GM18909 (cell line): Measurements from ENCODE around the gene GLE1.
A peak's percentile ranks its signal among the peaks of the same experiment; 100 is the strongest.
"Not testable (repeated sequence)": the region's sequence is repeated elsewhere in the genome, so short reads cannot be mapped to it uniquely, and the experiment has no call there.

Experiments
- ATAC-seq: cut with Tn5 transposase; IDR thresholded peaks from one replicate; pipeline ENCODE4 v1.9.1; 2021; ENCODE audit warnings: mild to moderate bottlenecking; ENCODE audit not compliant: unreplicated experiment, poor library complexity

The GLE1 gene

GRCh38 chr9:128550770-128551656 lies 46.5 kb downstream of the GLE1 start:
- ATAC-seq: no peak

GRCh38 chr9:128551657-128552152 lies 47.2 kb downstream of the GLE1 start:
- ATAC-seq: no peak

DNA sequence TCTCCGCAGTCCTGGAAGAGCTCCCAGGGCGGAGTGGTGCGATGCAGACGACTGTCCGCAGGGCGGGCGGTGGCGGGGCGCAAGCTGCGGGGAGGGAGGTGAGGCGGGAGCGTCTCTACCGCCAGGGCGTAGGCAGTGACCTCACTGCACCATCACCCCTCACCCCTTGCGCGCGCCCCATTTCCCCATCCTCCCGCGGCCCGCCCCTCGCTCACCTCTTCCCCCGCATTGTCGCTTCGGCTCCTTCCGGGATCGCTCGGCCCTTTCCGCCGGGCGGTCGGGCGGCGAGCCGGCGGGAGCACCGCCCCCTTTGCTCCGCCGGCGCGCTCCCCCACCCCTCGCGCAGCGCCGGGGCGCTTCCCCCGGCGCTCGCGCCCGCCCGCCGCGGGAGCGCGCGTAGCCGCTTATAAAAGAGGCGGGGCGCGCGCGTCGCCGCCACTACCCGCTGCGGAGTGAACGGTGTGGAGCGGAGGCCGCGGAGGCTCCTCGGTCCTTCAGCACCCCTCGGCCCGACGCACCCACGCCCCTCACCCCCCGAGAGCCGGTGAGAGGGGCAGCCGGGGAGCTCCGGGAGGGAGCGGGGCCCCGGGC lies 47.7 kb downstream of the GLE1 start, which contains the start of gene SPTAN1:
Gene SPTAN1, plus strand, starts transcription at position 435 of the 591 bp plus-strand sequence. CDS start 14,154 bp downstream, outside the sequence.
- ATAC-seq: peak; percentile 82

DNA sequence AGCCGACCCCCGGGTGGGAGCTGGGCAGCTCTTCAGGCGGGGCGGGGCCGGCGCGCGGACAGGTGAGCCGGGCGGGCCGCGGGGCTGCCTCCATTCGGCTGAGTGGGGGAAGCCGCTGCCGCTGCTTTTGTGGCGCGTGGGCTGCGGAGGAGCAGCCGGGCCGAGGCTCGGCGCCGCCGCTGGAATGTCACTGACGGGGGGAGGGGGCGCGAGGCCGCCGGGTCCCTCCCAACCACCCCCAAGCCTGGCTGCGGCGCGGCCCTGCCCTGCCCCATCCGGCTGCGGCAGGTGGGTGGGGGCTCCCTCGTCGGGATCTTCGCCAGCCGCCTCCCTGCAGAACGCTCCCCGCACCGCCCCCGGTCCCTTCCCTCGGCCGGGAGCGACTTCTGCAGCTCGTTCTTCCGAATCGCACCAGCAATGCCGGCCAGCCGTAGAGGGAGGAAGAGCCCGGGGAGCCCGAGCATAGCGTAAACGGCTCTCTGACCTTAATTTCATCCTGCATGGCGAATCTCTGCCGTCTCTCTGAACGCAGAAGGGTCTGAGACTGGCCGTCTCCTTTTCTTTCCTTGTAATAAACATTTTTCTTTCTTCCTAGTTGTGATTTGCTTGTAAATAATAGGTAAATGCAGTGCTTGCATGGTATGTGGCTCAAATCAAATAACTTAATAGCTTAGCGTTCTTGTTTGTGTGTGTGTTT lies 48.4 kb downstream of the GLE1 start:
- peak; percentile 36 for ATAC-seq

- no peak for ATAC-seq
Measured at GRCh38 chr9:128553728-128554127, 49.2 kb downstream of the GLE1 start.

DNA sequence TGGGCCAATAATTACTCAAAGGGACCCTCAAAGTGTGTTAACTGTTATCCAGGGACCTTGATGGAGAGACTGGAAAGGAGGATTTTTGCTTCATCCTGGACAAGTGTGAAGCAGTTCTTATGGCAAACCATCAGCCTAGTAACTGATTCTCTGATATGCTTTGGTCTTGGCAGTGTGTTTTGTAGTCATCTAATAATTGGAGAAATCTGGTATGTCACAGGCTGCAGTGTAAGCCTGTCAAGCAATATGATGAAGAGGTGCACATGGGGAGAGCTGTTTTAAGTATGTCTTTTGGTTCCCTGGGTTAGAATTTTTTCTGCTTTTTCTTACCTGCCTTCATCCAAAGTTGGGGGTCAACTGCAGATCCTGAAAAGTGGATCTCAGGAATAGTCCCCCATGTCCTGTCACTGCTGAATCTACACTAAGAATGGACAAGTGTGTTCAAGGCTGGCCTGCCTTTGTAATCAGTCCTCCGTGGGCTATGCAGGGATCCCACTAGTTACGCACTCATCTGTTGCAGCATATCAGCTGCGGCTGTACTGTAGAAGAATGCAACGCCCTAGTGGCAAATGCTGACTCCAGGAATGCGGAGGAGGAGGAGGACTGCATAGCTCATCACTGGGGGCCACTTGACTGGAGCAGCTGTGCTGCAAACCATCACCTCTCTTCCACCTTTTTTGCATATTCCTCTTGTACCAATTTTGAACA lies 49.8 kb downstream of the GLE1 start:
- ATAC-seq: no peak

DNA sequence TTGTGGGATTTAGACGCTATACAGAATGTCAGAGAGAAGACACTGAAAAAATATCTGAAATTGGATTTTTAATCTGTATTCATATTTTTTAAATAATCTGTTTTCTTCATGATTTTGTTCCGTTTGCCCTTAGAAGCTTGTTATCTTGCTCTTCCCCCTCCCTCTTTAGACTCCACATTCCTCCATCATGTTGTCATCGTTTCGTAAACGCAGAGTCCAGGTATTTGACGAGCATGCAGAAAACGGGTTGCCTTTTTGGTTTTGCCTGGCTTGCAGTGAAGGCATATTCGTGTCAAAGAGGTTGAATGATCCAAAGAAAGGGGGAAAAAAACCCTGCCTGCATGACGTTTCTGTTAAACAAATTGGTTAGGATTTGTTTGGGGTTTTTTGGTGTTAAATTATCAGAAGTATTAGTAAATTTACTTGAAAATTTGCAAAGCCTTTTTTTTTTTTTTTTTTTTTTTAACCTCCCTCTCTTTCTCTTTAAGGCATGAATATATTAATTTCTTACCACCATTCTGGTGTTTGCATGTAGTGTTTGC lies 50.7 kb downstream of the GLE1 start:
- ATAC-seq: no peak

- no peak for ATAC-seq
Measured at GRCh38 chr9:128556276-128556675, 51.8 kb downstream of the GLE1 start.

- ATAC-seq: no peak
Measured at GRCh38 chr9:128556926-128557634, 52.6 kb downstream of the GLE1 start.

GRCh38 chr9:128558431-128559310 lies 54.2 kb downstream of the GLE1 start:
- peak; percentile 74 for ATAC-seq

DNA sequence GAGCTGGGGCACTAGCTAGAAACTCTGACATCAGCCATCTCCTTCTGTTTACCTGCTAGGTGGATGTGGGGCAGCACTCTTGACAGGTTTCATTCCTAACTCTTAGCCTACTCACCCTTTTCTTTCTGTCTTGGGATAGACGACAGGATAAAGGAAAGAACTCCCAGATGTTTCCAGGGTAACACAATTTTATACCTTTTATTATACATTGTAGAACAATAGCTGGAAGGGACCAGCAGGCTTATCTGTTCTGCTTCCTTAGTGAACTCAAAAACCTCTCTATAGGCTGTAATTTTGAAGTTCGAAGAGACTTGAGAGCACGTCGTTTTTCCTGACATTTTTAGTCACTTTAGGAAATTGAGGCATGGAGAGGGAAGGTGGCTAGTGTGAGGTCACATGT lies 61.1 kb downstream of the GLE1 start:
- ATAC-seq: no peak

- ATAC-seq: no peak
Measured at GRCh38 chr9:128568470-128569078, 64.1 kb downstream of the GLE1 start.

DNA sequence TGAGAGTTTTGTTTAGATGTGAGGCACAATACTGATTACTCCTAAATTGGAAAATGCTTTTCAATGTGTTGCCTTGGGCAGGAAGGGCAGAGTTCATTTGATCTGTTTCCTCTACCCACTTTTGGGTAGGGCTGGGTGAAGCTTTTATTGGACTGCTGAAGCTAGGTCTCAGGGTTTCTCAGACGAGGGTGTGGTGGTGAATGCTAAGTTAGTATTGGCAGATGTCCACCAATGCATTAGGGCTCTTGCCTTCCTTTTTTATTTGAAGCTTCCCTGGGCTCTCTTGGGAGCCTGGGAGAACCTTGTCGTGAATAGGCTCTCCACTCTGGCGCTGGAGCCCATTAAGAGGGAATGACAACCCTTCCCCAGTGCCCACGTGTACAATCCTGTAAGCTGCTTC lies 71.0 kb downstream of the GLE1 start:
- no peak for ATAC-seq

GRCh38 chr9:128575916-128576315 lies 71.4 kb downstream of the GLE1 start:
- ATAC-seq: no peak

DNA sequence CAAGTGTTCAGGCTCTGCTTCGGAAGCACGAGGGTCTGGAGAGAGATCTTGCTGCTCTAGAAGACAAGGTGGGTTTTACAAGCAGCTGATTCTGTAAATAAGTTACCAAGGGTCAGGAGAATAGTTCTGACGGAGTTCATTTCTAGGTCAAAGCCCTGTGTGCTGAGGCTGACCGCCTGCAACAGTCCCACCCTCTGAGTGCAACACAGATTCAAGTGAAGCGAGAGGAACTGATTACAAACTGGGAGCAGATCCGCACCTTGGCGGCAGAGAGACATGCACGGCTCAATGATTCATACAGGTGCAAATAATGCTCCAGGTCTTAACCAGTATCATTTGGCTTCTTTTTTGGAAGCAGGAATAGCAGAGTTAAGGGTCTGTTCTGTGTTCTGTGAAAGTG lies 72.7 kb downstream of the GLE1 start:
- no peak for ATAC-seq

DNA sequence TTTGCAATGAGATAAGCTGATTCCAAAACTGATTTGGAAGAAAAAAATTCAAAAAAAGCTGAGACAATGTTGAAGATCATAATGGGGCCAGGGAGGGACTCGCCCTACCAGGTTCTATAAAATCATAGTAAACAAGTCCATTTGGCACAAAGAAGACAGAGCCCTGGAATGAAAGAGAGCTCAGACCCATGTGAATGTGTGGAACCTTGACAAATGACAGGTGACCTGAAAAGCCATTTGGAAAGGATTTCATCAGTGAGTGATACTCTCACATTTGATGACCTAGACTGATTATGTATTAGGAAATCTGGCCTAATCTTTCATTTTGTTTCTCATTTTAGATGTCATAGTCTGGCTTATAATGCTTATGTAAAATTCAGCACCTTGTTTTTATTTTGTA lies 74.7 kb downstream of the GLE1 start:
- ATAC-seq: no peak

- ATAC-seq: no peak
Measured at GRCh38 chr9:128580731-128581130, 76.2 kb downstream of the GLE1 start.

- ATAC-seq: not testable (repeated sequence)
Measured at GRCh38 chr9:128585155-128585554, 80.6 kb downstream of the GLE1 start.
